Measurements from ENCODE around the gene PIK3R4.

Gene PIK3R4

GRCh38 chr3:130739848-130740247 lies 6.8 kb downstream of the PIK3R4 start:
- Histone ChIP-seq H3K27me3 (ENCODE audit: insufficient read depth, low read depth, severe bottlenecking) (no peaks in the 10 kb centered on the region), H3K4me3 (ENCODE audit: low read depth, low read length) (no peak overlapping the region), H3K9me3 (ENCODE audit: severe bottlenecking) (no peaks in the 10 kb centered on the region), H3K27ac (no peak overlapping the region), H3K36me3 (peaks cover 46% of the 10 kb centered on the region)
- TF ChIP-seq, protein P1, sequence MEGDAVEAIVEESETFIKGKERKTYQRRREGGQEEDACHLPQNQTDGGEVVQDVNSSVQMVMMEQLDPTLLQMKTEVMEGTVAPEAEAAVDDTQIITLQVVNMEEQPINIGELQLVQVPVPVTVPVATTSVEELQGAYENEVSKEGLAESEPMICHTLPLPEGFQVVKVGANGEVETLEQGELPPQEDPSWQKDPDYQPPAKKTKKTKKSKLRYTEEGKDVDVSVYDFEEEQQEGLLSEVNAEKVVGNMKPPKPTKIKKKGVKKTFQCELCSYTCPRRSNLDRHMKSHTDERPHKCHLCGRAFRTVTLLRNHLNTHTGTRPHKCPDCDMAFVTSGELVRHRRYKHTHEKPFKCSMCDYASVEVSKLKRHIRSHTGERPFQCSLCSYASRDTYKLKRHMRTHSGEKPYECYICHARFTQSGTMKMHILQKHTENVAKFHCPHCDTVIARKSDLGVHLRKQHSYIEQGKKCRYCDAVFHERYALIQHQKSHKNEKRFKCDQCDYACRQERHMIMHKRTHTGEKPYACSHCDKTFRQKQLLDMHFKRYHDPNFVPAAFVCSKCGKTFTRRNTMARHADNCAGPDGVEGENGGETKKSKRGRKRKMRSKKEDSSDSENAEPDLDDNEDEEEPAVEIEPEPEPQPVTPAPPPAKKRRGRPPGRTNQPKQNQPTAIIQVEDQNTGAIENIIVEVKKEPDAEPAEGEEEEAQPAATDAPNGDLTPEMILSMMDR (IDR thresholded peaks at IDR 0.05; ENCODE audit: low read depth, low read length), result no peak
- no peak for DNase-seq

GRCh38 chr3:130738241-130738640 lies 8.4 kb downstream of the PIK3R4 start:
- DNase-seq, result no peak
- TF ChIP-seq, protein P1 (IDR thresholded peaks at IDR 0.05; ENCODE audit: low read depth, low read length), result no peak
- no peaks in the 10 kb centered on the region for H3K9me3 ChIP-seq (ENCODE audit: severe bottlenecking)
- H3K36me3 ChIP-seq, result peaks cover 38% of the 10 kb centered on the region
- no peak overlapping the region for H3K27ac ChIP-seq
- H3K27me3 ChIP-seq (ENCODE audit: insufficient read depth, low read depth, severe bottlenecking), result no peaks in the 10 kb centered on the region
- no peak overlapping the region for H3K4me3 ChIP-seq (ENCODE audit: low read depth, low read length)

DNA sequence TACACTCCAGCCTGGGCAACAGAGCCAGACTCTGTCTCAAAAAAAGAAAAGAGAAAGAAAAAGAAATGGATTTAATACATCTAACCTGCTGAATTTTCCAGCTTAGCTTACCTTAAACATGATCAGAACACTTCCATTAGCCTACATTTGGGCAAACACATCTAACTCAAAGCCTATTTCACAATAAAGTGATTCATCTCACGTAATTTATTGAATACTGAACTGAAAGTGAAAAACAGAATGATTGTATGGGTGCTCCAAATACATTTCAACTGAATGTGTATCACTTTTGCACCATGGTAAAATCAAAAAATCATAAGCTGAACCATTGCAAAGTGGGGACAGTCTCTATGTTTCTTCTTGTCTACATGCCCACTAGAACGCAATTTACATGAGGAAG lies 9.0 kb downstream of the PIK3R4 start:
- no peak overlapping the region for H3K4me3 ChIP-seq (ENCODE audit: low read depth, low read length)
- no peak for DNase-seq
- H3K36me3 ChIP-seq, result peaks cover 41% of the 10 kb centered on the region
- TF ChIP-seq, protein P1 (IDR thresholded peaks at IDR 0.05; ENCODE audit: low read depth, low read length), result no peak
- H3K9me3 ChIP-seq (ENCODE audit: severe bottlenecking), result no peaks in the 10 kb centered on the region
- no peak overlapping the region for H3K27ac ChIP-seq
- no peaks in the 10 kb centered on the region for H3K27me3 ChIP-seq (ENCODE audit: insufficient read depth, low read depth, severe bottlenecking)

DNA sequence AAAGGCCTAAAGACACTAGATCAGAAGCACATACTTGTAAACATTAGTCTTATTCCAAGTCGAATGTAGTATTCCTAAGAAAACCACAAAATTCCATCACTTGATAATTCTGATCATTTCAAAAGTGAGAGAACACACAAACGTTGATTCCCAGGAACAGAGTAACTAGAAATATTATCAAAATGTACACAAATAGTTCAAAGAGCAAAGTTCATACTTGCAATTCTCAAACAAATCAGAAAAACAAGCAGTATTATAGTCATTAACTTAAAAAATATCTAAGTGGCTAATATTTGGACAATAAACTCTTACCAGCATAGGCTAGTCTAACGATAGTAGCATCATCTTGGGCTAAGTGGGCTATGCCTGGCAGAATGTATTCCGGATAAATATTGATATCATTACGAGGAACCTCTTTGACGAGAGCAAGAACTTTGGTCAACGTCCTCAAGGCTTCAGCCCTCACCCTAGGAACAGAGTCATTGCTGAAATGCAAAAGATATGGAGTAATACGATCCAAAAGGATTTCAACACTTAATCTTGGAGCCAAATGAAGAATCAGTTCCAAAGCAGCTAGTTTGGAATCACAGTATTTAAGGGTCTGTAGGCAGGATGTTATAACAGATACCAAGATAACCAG lies 13.3 kb downstream of the PIK3R4 start:
- DNase-seq, result no peak
- no peak overlapping the region for H3K4me3 ChIP-seq (ENCODE audit: low read depth, low read length)
- TF ChIP-seq, protein P1 (IDR thresholded peaks at IDR 0.05; ENCODE audit: low read depth, low read length), result no peak
- no peak overlapping the region for H3K27ac ChIP-seq
- H3K9me3 ChIP-seq (ENCODE audit: severe bottlenecking), result no peaks in the 10 kb centered on the region
- peaks cover 33% of the 10 kb centered on the region for H3K36me3 ChIP-seq
- no peaks in the 10 kb centered on the region for H3K27me3 ChIP-seq (ENCODE audit: insufficient read depth, low read depth, severe bottlenecking)

DNA sequence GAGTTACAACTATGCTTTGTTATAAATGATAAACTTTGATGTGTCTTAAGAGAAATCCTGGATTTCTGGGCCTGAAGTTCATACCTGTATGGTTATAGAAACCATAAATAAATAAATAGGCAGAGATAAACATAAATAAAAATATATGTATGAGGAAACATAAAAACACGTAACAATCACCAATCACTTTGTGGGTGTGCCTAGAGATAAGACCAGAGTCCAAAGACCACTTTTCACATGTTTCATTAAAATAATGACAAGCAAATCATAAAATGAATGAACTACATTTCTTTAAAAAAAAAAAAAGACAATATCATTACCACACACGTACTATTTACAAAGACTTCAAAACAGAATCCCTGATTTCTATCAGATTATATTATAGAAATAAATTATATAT lies 14.1 kb downstream of the PIK3R4 start:
- peaks cover 33% of the 10 kb centered on the region for H3K36me3 ChIP-seq
- TF ChIP-seq, protein P1 (IDR thresholded peaks at IDR 0.05; ENCODE audit: low read depth, low read length), result no peak

GRCh38 chr3:130731817-130732216 lies 14.8 kb downstream of the PIK3R4 start:
- H3K27me3 ChIP-seq (ENCODE audit: insufficient read depth, low read depth, severe bottlenecking), result no peaks in the 10 kb centered on the region
- H3K36me3 ChIP-seq, result peaks cover 29% of the 10 kb centered on the region
- TF ChIP-seq, protein P1 (IDR thresholded peaks at IDR 0.05; ENCODE audit: low read depth, low read length), result no peak
- DNase-seq, result no peak
- no peaks in the 10 kb centered on the region for H3K9me3 ChIP-seq (ENCODE audit: severe bottlenecking)
- no peak overlapping the region for H3K27ac ChIP-seq
- H3K4me3 ChIP-seq (ENCODE audit: low read depth, low read length), result no peak overlapping the region

More for the DNA sequence above, 14.1 kb downstream of the PIK3R4 start:
- no peaks in the 10 kb centered on the region for H3K9me3 ChIP-seq (ENCODE audit: severe bottlenecking)
- no peaks in the 10 kb centered on the region for H3K27me3 ChIP-seq (ENCODE audit: insufficient read depth, low read depth, severe bottlenecking)
- no peak for DNase-seq
- no peak overlapping the region for H3K27ac ChIP-seq
- no peak overlapping the region for H3K4me3 ChIP-seq (ENCODE audit: low read depth, low read length)

All from WERI-Rb-1 (cell line).